ENCODE results near the gene HLA-DPA1.

GRCh38 chr6:33081098-33081824 is 7.8 kb upstream of the HLA-DPA1 start:
- TF ChIP-seq CTCF (conservative IDR thresholded peaks at IDR 0.05; ENCODE audit: low read length) (no peak), EZH2phosphoT487 (IDR thresholded peaks at IDR 0.05; ENCODE audit: borderline replicate concordance) (no peak)
